GM18909 (cell line): Measurements from ENCODE around the gene REG4.

Source experiments
- ATAC-seq: cut with Tn5 transposase; IDR thresholded peaks from one replicate; pipeline ENCODE4 v1.9.1; 2021; ENCODE audit warnings: mild to moderate bottlenecking; ENCODE audit not compliant: unreplicated experiment, poor library complexity

Gene REG4

GRCh38 chr1:119782631-119783325, 28.5 kb downstream of the REG4 start:
- ATAC-seq, result no peak

GRCh38 chr1:119781434-119782210, 29.6 kb downstream of the REG4 start:
- ATAC-seq, result no peak

- no peak for ATAC-seq
These were observed 31.3 kb downstream of the REG4 start for GRCh38 chr1:119779869-119780356.

GRCh38 chr1:119778886-119779560, 32.2 kb downstream of the REG4 start:
- ATAC-seq, result no peak

GRCh38 chr1:119778359-119778758, 32.9 kb downstream of the REG4 start:
- ATAC-seq, result no peak

GRCh38 chr1:119774746-119775490, 36.3 kb downstream of the REG4 start:
- no peak for ATAC-seq

GRCh38 chr1:119773711-119774241, 37.5 kb downstream of the REG4 start:
- ATAC-seq, result no peak

GRCh38 chr1:119772298-119772697, 39.0 kb downstream of the REG4 start:
- ATAC-seq, result no peak

GRCh38 chr1:119771770-119772169, 39.5 kb downstream of the REG4 start:
- ATAC-seq, result no peak

- ATAC-seq, result no peak
These were observed 40.2 kb downstream of the REG4 start for GRCh38 chr1:119771016-119771415.

GRCh38 chr1:119768778-119769177, 42.5 kb downstream of the REG4 start, which contains the start of gene HMGCS2:
Gene HMGCS2 (minus strand): TSS chr1:119768905. CDS start chr1:119768844, 61 bp downstream.
- no peak for ATAC-seq

- ATAC-seq, result no peak
These were observed 43.8 kb downstream of the REG4 start for GRCh38 chr1:119767486-119767885.

- no peak for ATAC-seq
These were observed 44.9 kb downstream of the REG4 start for GRCh38 chr1:119766374-119766794.

GRCh38 chr1:119764220-119764619, 47.0 kb downstream of the REG4 start:
- ATAC-seq, result no peak

- ATAC-seq, result no peak
These were observed 48.3 kb downstream of the REG4 start for GRCh38 chr1:119762953-119763352.

- ATAC-seq, result no peak
These were observed 48.9 kb downstream of the REG4 start for GRCh38 chr1:119762409-119762808.

- no peak for ATAC-seq
These were observed 52.7 kb downstream of the REG4 start for GRCh38 chr1:119758584-119758983.

- no peak for ATAC-seq
These were observed 58.7 kb downstream of the REG4 start for GRCh38 chr1:119752592-119752991.

- no peak for ATAC-seq
These were observed 63.2 kb downstream of the REG4 start for GRCh38 chr1:119748040-119748439.

GRCh38 chr1:119747451-119747850, 63.8 kb downstream of the REG4 start:
- ATAC-seq, result no peak
